GM12878 (cell line): ENCODE results near the gene MYL11. TPM values are rescaled to one million over a fixed set of nuclear protein-coding genes. Genes with fewer than 3 reads are reported as not detected.

Experiments
- EGR1 ChIP-seq, 2 experiments: IDR thresholded peaks; 1 replicate in 1 of 2; 2 replicates in 1 of 2; pipeline ENCODE4 v1.6.1; 2011 to 2012; ENCODE audit warnings: low read depth in 2 of 2, low read length in 2 of 2, borderline replicate concordance in 1 of 2, mild to moderate bottlenecking in 1 of 2, moderate library complexity in 1 of 2
- HDAC6 ChIP-seq: fragments of 200-600 bp; sonication (generic); IDR thresholded peaks from one replicate; pipeline ENCODE4 v1.8.0; 2017; ENCODE audit warnings: antibody characterized with exemption; ENCODE audit not compliant: unreplicated experiment
- POLR2A ChIP-seq: IDR thresholded peaks from 2 replicates; pipeline ENCODE4 v1.6.1; 2011; ENCODE audit warnings: low read depth, mild to moderate bottlenecking, low read length
- TAF1 ChIP-seq: IDR thresholded peaks from 2 replicates; pipeline ENCODE4 v1.6.1; 2011; ENCODE audit warnings: mild to moderate bottlenecking, low read depth, low read length, borderline replicate concordance
- TCF3 ChIP-seq: IDR thresholded peaks from 2 replicates; pipeline ENCODE4 v1.6.1; 2012; ENCODE audit warnings: low read depth, mild to moderate bottlenecking, low read length, borderline replicate concordance; ENCODE audit not compliant: insufficient read depth
- WRNIP1 ChIP-seq: IDR thresholded peaks from 2 replicates; pipeline ENCODE4 v1.6.1; 2011; ENCODE audit warnings: low read depth, low read length, improper control_type of control experiment, borderline replicate concordance
- YBX1 ChIP-seq: fragments of 450-650 bp; IDR thresholded peaks from 2 replicates; pipeline ENCODE4 v1.6.1; 2016; ENCODE audit warnings: antibody characterized with exemption
- polyA plus RNA-seq, 11 experiments: library from polyadenylated mRNA; depleted of rRNA in 4 of 11; unstranded in 6 of 11; stranded (reverse) in 5 of 11; fragments of >200 nt; fragmentation: Nextera tagmentation in 4 of 11; fragmentation: Illumina TruSeq in 1 of 11; extraction: Ambion mirVana in 4 of 11; extraction: Trizol in 1 of 11; gene quantifications; 1 replicate in 1 of 11; 2 replicates in 10 of 11; pipeline versions ENCODE4 v1.2.1 to v1.2.3, GENCODE V29; 2011 to 2016; ENCODE audit warnings: inconsistent platforms in 2 of 11, missing spikeins in 2 of 11, low read depth in 1 of 11
- total RNA-seq, 4 experiments: library from RNA; depleted of rRNA in 3 of 4; stranded (reverse); fragments of >200 nt in 3 of 4; fragmentation: Illumina TruSeq in 1 of 4; extraction: Trizol in 1 of 4; gene quantifications; 2 replicates each; pipeline versions ENCODE4 v1.2.1 to v1.2.3, GENCODE V29; 2013 to 2021
- TF ChIP-seq, protein P1 (sequence below): IDR thresholded peaks from 2 replicates; pipeline ENCODE4 v1.6.1; 2012; ENCODE audit warnings: improper control_type of control experiment, low read depth, low read length; ENCODE audit not compliant: insufficient replicate concordance
- TF ChIP-seq, protein P2 (sequence below), 3 experiments: IDR thresholded peaks in 2 of 3; conservative IDR thresholded peaks in 1 of 3; 2 replicates each; pipeline ENCODE4 v1.5.1; 2011; ENCODE audit warnings: low read depth in 3 of 3, low read length in 3 of 3, mild to moderate bottlenecking in 3 of 3, control low read depth in 2 of 3, moderate library complexity in 2 of 3, inconsistent platforms in 1 of 3, mixed read lengths in 1 of 3; ENCODE audit not compliant: control insufficient read depth in 2 of 3, insufficient read depth in 1 of 3; ENCODE audit errors: extremely low read depth in 1 of 3

The MYL11 gene
- total and polyA plus RNA-seq, 10 of the 15 experiments (the other 5 are each of a cell fraction or from before 2014, with no cell fraction given), result 0.19 to 1.2 (median 0.61) TPM; not detected in 5

DNA sequence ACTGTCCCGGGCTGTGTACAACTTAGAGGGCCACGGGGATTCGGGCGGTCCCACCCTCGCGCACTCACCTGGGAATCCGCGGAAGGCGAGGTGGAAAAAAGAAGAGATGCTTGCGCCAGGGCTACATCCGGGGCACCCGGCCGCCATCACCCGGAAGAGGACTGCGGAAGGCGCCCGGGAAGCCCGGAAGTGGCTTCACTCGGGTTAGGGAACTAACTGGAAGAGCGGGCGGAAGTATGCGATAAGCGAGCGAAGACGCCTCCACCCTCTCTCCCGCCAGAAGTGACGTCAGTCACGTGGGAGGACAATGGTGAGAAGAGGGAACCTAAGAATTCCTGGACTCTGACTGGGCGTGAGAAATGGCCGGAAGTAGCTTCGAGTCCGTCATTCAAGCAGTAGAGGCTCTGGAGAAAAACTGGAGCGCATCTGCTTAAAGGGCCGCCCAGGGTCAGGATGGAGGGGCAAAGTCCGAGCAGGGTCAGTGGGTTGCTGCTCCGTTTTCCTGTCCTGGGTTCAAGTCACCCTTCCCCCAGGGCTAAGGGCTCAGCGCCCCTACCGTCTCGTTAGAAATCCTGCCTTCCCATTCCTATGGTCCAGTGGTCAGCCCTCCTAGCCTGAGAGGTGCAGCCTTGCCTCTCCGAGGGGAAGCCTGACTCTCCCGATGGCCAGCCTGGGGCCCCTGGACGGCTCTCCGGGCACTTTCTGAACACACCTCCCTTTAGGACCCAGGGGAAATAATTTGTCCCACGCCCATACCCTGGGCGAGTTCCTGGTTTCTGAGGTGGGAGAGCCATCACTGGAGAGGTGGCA is 19.3 kb upstream of the MYL11 start, which contains the start of gene CD2BP2 (continued):
- TF ChIP-seq, protein P1, sequence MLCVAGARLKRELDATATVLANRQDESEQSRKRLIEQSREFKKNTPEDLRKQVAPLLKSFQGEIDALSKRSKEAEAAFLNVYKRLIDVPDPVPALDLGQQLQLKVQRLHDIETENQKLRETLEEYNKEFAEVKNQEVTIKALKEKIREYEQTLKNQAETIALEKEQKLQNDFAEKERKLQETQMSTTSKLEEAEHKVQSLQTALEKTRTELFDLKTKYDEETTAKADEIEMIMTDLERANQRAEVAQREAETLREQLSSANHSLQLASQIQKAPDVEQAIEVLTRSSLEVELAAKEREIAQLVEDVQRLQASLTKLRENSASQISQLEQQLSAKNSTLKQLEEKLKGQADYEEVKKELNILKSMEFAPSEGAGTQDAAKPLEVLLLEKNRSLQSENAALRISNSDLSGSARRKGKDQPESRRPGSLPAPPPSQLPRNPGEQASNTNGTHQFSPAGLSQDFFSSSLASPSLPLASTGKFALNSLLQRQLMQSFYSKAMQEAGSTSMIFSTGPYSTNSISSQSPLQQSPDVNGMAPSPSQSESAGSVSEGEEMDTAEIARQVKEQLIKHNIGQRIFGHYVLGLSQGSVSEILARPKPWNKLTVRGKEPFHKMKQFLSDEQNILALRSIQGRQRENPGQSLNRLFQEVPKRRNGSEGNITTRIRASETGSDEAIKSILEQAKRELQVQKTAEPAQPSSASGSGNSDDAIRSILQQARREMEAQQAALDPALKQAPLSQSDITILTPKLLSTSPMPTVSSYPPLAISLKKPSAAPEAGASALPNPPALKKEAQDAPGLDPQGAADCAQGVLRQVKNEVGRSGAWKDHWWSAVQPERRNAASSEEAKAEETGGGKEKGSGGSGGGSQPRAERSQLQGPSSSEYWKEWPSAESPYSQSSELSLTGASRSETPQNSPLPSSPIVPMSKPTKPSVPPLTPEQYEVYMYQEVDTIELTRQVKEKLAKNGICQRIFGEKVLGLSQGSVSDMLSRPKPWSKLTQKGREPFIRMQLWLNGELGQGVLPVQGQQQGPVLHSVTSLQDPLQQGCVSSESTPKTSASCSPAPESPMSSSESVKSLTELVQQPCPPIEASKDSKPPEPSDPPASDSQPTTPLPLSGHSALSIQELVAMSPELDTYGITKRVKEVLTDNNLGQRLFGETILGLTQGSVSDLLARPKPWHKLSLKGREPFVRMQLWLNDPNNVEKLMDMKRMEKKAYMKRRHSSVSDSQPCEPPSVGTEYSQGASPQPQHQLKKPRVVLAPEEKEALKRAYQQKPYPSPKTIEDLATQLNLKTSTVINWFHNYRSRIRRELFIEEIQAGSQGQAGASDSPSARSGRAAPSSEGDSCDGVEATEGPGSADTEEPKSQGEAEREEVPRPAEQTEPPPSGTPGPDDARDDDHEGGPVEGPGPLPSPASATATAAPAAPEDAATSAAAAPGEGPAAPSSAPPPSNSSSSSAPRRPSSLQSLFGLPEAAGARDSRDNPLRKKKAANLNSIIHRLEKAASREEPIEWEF, result no peak
- TF ChIP-seq TCF3, result peak; percentile 8; the same call in 1 of the 2 replicates
- no peak for TF ChIP-seq YBX1
- TF ChIP-seq, protein P2, sequence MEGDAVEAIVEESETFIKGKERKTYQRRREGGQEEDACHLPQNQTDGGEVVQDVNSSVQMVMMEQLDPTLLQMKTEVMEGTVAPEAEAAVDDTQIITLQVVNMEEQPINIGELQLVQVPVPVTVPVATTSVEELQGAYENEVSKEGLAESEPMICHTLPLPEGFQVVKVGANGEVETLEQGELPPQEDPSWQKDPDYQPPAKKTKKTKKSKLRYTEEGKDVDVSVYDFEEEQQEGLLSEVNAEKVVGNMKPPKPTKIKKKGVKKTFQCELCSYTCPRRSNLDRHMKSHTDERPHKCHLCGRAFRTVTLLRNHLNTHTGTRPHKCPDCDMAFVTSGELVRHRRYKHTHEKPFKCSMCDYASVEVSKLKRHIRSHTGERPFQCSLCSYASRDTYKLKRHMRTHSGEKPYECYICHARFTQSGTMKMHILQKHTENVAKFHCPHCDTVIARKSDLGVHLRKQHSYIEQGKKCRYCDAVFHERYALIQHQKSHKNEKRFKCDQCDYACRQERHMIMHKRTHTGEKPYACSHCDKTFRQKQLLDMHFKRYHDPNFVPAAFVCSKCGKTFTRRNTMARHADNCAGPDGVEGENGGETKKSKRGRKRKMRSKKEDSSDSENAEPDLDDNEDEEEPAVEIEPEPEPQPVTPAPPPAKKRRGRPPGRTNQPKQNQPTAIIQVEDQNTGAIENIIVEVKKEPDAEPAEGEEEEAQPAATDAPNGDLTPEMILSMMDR (IDR thresholded peaks at IDR 0.05 in 2 of 3, conservative IDR thresholded peaks at IDR 0.05 in 1 of 3; ENCODE audit: control insufficient read depth in 2 of 3, extremely low read depth in 1 of 3, insufficient read depth in 1 of 3, low read depth in 3 of 3, low read length in 3 of 3), result no peak
- TF ChIP-seq HDAC6, result no peak
- peak in 1 of 2 experiments; percentile 89; a peak in 2 of 3 replicates for TF ChIP-seq EGR1 (IDR thresholded peaks at IDR 0.05; ENCODE audit: borderline replicate concordance in 1 of 2, low read depth in 2 of 2, low read length in 2 of 2)
- TF ChIP-seq POLR2A, result peak; percentile 68
- peak; percentile 98 for TF ChIP-seq TAF1
- TF ChIP-seq WRNIP1, result no peak
